ENCODE results near the gene WDR26.

The WDR26 gene

DNA sequence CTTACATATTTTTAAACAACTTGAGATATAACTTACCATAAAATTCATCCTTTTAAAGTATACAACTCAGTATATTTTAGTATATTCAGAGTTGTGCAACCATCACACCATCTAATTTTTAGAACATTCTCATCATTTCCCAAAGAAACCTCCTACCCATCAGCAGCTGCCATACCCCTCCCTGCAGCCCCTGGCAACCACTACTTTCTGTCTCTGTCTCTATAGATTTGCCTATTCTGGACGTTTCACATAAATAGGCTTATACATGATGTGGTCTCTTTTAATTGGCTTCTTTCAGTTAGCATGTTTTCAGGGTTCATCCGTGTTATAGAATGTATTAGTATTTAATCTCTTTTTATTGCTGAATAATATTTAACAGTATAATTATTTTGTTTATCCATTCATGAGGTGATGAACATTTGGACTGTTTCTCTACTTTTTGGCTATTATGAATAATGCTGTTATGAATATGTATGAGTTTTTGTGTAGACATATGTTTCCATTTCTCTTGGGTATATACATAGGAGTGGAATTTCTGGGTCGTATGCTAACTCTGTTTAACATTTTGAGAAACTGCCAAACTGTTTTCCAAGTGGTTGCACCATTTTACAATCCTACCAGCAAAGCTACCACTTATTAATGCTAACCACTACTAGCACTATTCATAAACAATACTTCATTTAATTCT lies 29.5 kb downstream of the WDR26 start:
- POLR2A ChIA-PET (ENCODE audit: low non-redundant PET) = no interaction called here

DNA sequence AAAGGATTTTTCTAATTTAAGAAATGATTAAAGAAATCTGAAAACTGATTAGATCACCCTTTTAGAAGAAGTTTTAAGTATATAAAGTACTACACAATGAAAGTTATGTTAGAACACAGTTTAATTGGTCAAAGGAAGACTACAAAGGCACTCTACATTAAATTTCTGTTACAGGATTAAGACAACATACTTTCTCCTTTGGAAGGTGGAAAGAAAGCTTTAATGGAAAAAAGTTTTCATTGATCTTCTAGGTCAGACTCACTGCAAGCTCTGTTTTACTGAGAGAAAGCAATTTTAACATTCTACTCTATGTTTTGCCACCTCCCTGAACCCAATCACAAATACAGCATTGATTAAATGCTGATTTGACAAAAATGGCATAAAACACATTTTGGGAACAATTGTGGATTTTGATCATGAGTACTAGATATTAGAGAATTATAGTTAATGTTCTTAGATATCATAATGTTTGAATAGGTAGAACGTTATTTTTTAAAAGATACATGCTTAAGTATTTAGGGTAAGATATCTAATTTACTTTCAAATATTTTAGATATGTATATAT lies 32.0 kb downstream of the WDR26 start:
- no peak overlapping the region for H3K27ac ChIP-seq
- POLR2A ChIA-PET (ENCODE audit: low non-redundant PET) = no interaction called here
- TF ChIP-seq CTCF (conservative IDR thresholded peaks at IDR 0.05; ENCODE audit: low read depth) = no peak
- CTCF ChIA-PET = interaction anchor here (0.6 kb wide), 1 partner anchor 14 kb away, joined by 3 read pairs; no protein-coding TSS in a partner anchor
- no peak for DNase-seq (ENCODE audit: low spot score)

More for the DNA sequence above, 29.5 kb downstream of the WDR26 start:
- CTCF ChIA-PET = interaction anchor here (0.9 kb wide), 1 partner anchor 22 kb away, joined by 5 read pairs; no protein-coding TSS in a partner anchor
- TF ChIP-seq CTCF (conservative IDR thresholded peaks at IDR 0.05; ENCODE audit: low read depth) = no peak
- DNase-seq (ENCODE audit: low spot score) = no peak
- no peak overlapping the region for H3K27ac ChIP-seq

DNA sequence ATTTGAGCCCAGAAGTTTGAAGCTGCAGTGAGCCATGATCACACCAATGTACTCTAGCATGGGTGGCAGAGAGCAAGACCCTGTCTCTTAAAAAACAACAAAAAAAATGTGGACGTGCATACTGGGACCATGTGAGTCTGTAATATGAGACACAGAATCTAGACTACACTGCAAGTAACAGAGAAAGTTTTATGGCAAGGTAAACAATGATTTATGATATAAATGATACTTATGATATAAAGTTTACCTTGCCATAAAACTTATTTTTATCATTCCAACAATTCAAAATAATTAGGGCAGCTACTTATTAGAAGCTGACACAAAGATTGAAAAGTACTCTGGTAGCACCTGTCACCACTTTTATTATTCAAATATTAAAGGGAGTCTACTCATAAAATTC lies 34.7 kb downstream of the WDR26 start:
- no peak for DNase-seq (ENCODE audit: low spot score)
- H3K27ac ChIP-seq = no peak overlapping the region
- ChIA-PET CTCF (no interaction called here), POLR2A (ENCODE audit: low non-redundant PET) (no interaction called here)
- no peak for TF ChIP-seq CTCF (conservative IDR thresholded peaks at IDR 0.05; ENCODE audit: low read depth)

DNA sequence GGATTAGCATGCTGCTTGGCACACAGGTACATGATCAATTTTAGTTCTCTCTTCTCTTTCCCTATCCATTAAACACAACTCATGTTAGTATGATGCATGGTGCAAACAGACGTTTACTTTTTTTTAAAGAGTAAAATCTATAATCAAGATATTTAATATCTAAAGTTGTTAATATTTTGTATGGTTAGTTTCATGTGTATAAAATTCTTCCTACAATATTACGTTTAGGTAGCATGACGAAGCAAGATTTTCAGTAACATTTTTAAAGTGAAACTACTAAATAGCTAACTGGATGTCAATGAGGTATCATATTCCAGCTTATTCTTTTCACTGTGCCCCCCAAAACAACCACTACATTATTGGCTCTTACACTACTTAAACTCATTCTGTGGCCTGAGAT lies 41.3 kb downstream of the WDR26 start:
- TF ChIP-seq CTCF (conservative IDR thresholded peaks at IDR 0.05; ENCODE audit: low read depth) = no peak
- no peak overlapping the region for H3K27ac ChIP-seq
- no peak for DNase-seq (ENCODE audit: low spot score)
- POLR2A ChIA-PET (ENCODE audit: low non-redundant PET) = no interaction called here
- CTCF ChIA-PET = interaction anchor here (0.7 kb wide), 2 partner anchors 22 to 56 kb away, joined by 3 read pairs; no protein-coding TSS in a partner anchor

GRCh38 chr1:224392411-224393249 lies 42.0 kb downstream of the WDR26 start:
- ChIA-PET CTCF (no interaction called here), POLR2A (ENCODE audit: low non-redundant PET) (no interaction called here)
- TF ChIP-seq CTCF (conservative IDR thresholded peaks at IDR 0.05; ENCODE audit: low read depth) = no peak
- no peak for DNase-seq (ENCODE audit: low spot score)
- no peak overlapping the region for H3K27ac ChIP-seq

DNA sequence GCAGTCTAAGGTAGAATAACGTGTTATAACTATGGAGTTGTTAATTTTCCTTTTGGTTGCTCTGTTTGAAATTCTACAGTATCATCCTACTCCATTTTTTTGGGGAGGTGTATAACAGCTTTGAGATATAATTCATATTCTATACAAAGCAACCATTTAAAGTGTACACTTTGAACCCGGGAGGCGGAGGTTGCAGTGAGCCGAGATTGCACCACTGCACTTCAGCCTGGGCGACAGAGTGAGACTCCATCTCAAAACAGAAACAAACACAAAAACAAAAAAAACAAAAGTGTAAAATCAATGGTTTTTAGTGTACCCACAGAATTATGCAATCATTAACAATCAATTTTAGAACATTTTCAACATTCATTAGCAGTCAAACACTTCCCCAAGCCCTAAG lies 44.1 kb downstream of the WDR26 start:
- CTCF ChIA-PET = no interaction called here
- H3K27ac ChIP-seq = no peak overlapping the region
- POLR2A ChIA-PET (ENCODE audit: low non-redundant PET) = no interaction called here
- no peak for TF ChIP-seq CTCF (conservative IDR thresholded peaks at IDR 0.05; ENCODE audit: low read depth)
- DNase-seq (ENCODE audit: low spot score) = no peak

Measured in RWPE1 (cell line).